HCT116 (cell line): ENCODE data around the gene BHLHA9. TPM values are rescaled to one million over a fixed set of nuclear protein-coding genes. Genes with fewer than 3 reads are reported as not detected.

ENCODE experiments used
- ATAC-seq: fragments of 200-7000 bp; cut with Tn5 transposase; 2 replicates; pipeline ENCODE4 v1.9.1; 2020; ENCODE audit warnings: mild to moderate bottlenecking, moderate library complexity
- BruUV-seq: library from RNA; stranded (reverse); fragments of 400-500 nt; replicated peaks from 2 replicates; lab custom pipeline; 2021; lab: Mats Ljungman, UMichigan
- CTCF ChIA-PET: fragments of 300-600 bp; sonication (Branson Sonifier 250); formaldehyde crosslinking; loops from one replicate; lab custom pipeline; 2021; ENCODE audit warnings: antibody characterized with exemption; lab: Charles Lee
- POLR2A ChIA-PET: fragments of 300-600, 350-600 bp; sonication (Branson Sonifier 250); formaldehyde crosslinking; loops from one replicate; lab custom pipeline; 2021; ENCODE audit warnings: antibody characterized with exemption; lab: Charles Lee
- RAD21 ChIA-PET, 2 experiments: fragments of 300-600 bp; sonication (Branson Sonifier 250); formaldehyde crosslinking; loops; one replicate each; lab custom pipeline; 2023; ENCODE audit warnings: low total read pairs in 2 of 2; ENCODE audit not compliant: uncharacterized antibody in 2 of 2, unreplicated experiment in 2 of 2, low non-redundant PET in 1 of 2; lab: Charles Lee
- DNase-seq: peaks from one replicate; pipeline ENCODE4 v3.0.0-alpha.2; 2010; ENCODE audit warnings: low read depth, low spot score
- H2AFZ ChIP-seq: fragments of 200-600 bp; shearing (Covaris generic), sonication (generic); 2 replicates; pipeline ENCODE4 v1.6.1; 2017; ENCODE audit warnings: low read depth, mixed run types, mixed read lengths, antibody characterized with exemption, low read length; ENCODE audit not compliant: poor library complexity, severe bottlenecking
- H3K27ac ChIP-seq: 2 replicates; pipeline ENCODE4 v1.5.1; 2012; ENCODE audit warnings: low read depth, low read length
- H3K27me3 ChIP-seq: fragments of 200-600 bp; sonication (generic); 2 replicates; pipeline ENCODE4 v1.6.1; 2016; ENCODE audit warnings: mixed run types, low read length, mixed read lengths; ENCODE audit not compliant: insufficient read depth
- H3K36me3 ChIP-seq, 2 experiments: fragments of 200-500 bp in 1 of 2; fragments of 200-600 bp in 1 of 2; sonication (Bioruptor generic) in 1 of 2; sonication (generic) in 1 of 2; 2 replicates each; pipeline versions ENCODE4 v1.5.1 to v1.6.1; 2014 to 2016; ENCODE audit warnings: low read length in 2 of 2, inconsistent platforms in 1 of 2, mixed read lengths in 1 of 2, mixed run types in 1 of 2; ENCODE audit not compliant: insufficient read depth in 2 of 2, control insufficient read depth in 1 of 2
- H3K4me1 ChIP-seq, 2 experiments: fragments of 200-600 bp in 1 of 2; sonication (generic) in 1 of 2; 2 replicates each; pipeline versions ENCODE4 v1.5.1 to v1.6.1; 2012 to 2017; ENCODE audit warnings: low read length in 2 of 2, inconsistent platforms in 1 of 2, mild to moderate bottlenecking in 1 of 2, mixed read lengths in 1 of 2, mixed run types in 1 of 2, moderate library complexity in 1 of 2; ENCODE audit not compliant: insufficient read depth in 2 of 2, control insufficient read depth in 1 of 2
- H3K4me2 ChIP-seq: fragments of 200-600 bp; sonication (generic); 2 replicates; pipeline ENCODE4 v1.6.1; 2017; ENCODE audit warnings: mixed run types, low read length, mixed read lengths
- H3K4me3 ChIP-seq, 2 experiments: fragments of 200-600 bp in 1 of 2; sonication (generic) in 1 of 2; replicated peaks in 1 of 2; 2 replicates each; pipeline ENCODE4 v1.5.1; 2011 to 2016; ENCODE audit warnings: low read length in 2 of 2, control low read depth in 1 of 2, low read depth in 1 of 2, mild to moderate bottlenecking in 1 of 2, mixed read lengths in 1 of 2, mixed run types in 1 of 2
- H3K79me2 ChIP-seq: fragments of 200-600 bp; sonication (generic); 2 replicates; pipeline ENCODE4 v1.6.1; 2017; ENCODE audit warnings: mild to moderate bottlenecking, mixed run types, low read length, moderate library complexity, mixed read lengths; ENCODE audit not compliant: insufficient read depth
- H3K9ac ChIP-seq: fragments of 200-600 bp; sonication (generic); 2 replicates; pipeline ENCODE4 v1.6.1; 2016; ENCODE audit warnings: low read length, mixed read lengths
- H3K9me2 ChIP-seq: fragments of 200-600 bp; sonication (generic), shearing (Covaris generic); 2 replicates; pipeline ENCODE4 v1.6.1; 2017; ENCODE audit warnings: mixed run types, mild to moderate bottlenecking, moderate library complexity; ENCODE audit not compliant: insufficient read depth
- H3K9me3 ChIP-seq, 2 experiments: fragments of 200-500 bp in 1 of 2; fragments of 200-600 bp in 1 of 2; sonication (Bioruptor generic) in 1 of 2; sonication (generic) in 1 of 2; 2 replicates each; pipeline ENCODE4 v1.6.1; 2014 to 2017; ENCODE audit warnings: low read length in 2 of 2, mixed read lengths in 2 of 2, inconsistent platforms in 1 of 2, low read depth in 1 of 2, mild to moderate bottlenecking in 1 of 2, mixed run types in 1 of 2, moderate library complexity in 1 of 2; ENCODE audit not compliant: control insufficient read depth in 1 of 2, insufficient read depth in 1 of 2
- H4K20me1 ChIP-seq: fragments of 200-600 bp; sonication (generic), shearing (Covaris generic); 2 replicates; pipeline ENCODE4 v1.6.1; 2017; ENCODE audit warnings: mixed run types, mild to moderate bottlenecking, moderate library complexity; ENCODE audit not compliant: insufficient read depth
- ATF3 ChIP-seq: IDR thresholded peaks from 2 replicates; pipeline ENCODE4 v1.6.1; 2012
- CBX3 ChIP-seq: IDR thresholded peaks from 2 replicates; pipeline ENCODE4 v1.6.1; 2012; ENCODE audit warnings: low read depth
- CEBPB ChIP-seq: IDR thresholded peaks from 2 replicates; pipeline ENCODE4 v1.6.1; 2012; ENCODE audit warnings: low read depth
- CTCF ChIP-seq, 3 experiments: fragments of 200-600 bp in 1 of 3; sonication (generic) in 1 of 3; IDR thresholded peaks in 2 of 3; conservative IDR thresholded peaks in 1 of 3; 2 replicates each; pipeline ENCODE4 v1.5.1; 2012 to 2017; ENCODE audit warnings: low read depth in 2 of 3, low read length in 2 of 3, antibody characterized with exemption in 1 of 3, borderline replicate concordance in 1 of 3, control low read depth in 1 of 3, mild to moderate bottlenecking in 1 of 3, mixed read lengths in 1 of 3, mixed run types in 1 of 3, moderate library complexity in 1 of 3; ENCODE audit not compliant: insufficient read depth in 1 of 3
- ELF1 ChIP-seq: IDR thresholded peaks from 2 replicates; pipeline ENCODE4 v1.6.1; 2012; ENCODE audit warnings: low read depth, borderline replicate concordance
- EZH2phosphoT487 ChIP-seq: fragments of 200-600 bp; IDR thresholded peaks from 2 replicates; pipeline ENCODE4 v1.6.1; 2018; ENCODE audit warnings: antibody characterized with exemption, borderline replicate concordance
- FOSL1 ChIP-seq: IDR thresholded peaks from 2 replicates; pipeline ENCODE4 v1.6.1; 2012; ENCODE audit warnings: low read depth
- JUND ChIP-seq: IDR thresholded peaks from 2 replicates; pipeline ENCODE4 v1.6.1; 2012
- MAX ChIP-seq: IDR thresholded peaks from 2 replicates; pipeline ENCODE4 v1.6.1; 2012
- POLR2A ChIP-seq: IDR thresholded peaks from 2 replicates; pipeline ENCODE4 v1.7.0; 2011; ENCODE audit warnings: borderline replicate concordance; ENCODE audit not compliant: insufficient read depth, insufficient read length; ENCODE audit errors: extremely low read depth
- RAD21 ChIP-seq: IDR thresholded peaks from 2 replicates; pipeline ENCODE4 v1.6.1; 2012; ENCODE audit warnings: low read depth, mild to moderate bottlenecking
- REST ChIP-seq: IDR thresholded peaks from 2 replicates; pipeline ENCODE4 v1.6.1; 2012; ENCODE audit warnings: low read depth
- SP1 ChIP-seq: IDR thresholded peaks from 2 replicates; pipeline ENCODE4 v1.6.1; 2012; ENCODE audit warnings: low read depth
- TCF7L2 ChIP-seq: IDR thresholded peaks from 2 replicates; pipeline ENCODE4 v1.7.0; 2011; ENCODE audit warnings: borderline replicate concordance, inconsistent platforms; ENCODE audit not compliant: insufficient read depth, insufficient read length; ENCODE audit errors: extremely low read depth
- YY1 ChIP-seq: IDR thresholded peaks from 2 replicates; pipeline ENCODE4 v1.6.1; 2011; ENCODE audit warnings: low read length, low read depth, moderate library complexity, mild to moderate bottlenecking; ENCODE audit not compliant: insufficient replicate concordance; ENCODE audit errors: extremely low read depth
- ZFX ChIP-seq: fragments of 450-650 bp; IDR thresholded peaks from 2 replicates; pipeline ENCODE4 v1.6.1; 2017
- ZNF274 ChIP-seq: fragments of 200-500 bp; sonication (Bioruptor generic); IDR thresholded peaks from 2 replicates; pipeline ENCODE4 v1.6.1; 2014; ENCODE audit warnings: mild to moderate bottlenecking, low read depth, low read length, inconsistent platforms
- intact Hi-C: fragments of 100-400 bp; cut with micrococcal nuclease; formaldehyde crosslinking; loops from 2 replicates; pipeline ENCODE4 v1.10.0; 2022
- total RNA-seq: library from RNA; stranded (reverse); gene quantifications from one replicate; pipeline ENCODE4 v1.2.1, GENCODE V29; 2021; ENCODE audit not compliant: unreplicated experiment

BHLHA9 gene
- total RNA-seq, 1 experiment from 2014 or later, result not detected

DNA sequence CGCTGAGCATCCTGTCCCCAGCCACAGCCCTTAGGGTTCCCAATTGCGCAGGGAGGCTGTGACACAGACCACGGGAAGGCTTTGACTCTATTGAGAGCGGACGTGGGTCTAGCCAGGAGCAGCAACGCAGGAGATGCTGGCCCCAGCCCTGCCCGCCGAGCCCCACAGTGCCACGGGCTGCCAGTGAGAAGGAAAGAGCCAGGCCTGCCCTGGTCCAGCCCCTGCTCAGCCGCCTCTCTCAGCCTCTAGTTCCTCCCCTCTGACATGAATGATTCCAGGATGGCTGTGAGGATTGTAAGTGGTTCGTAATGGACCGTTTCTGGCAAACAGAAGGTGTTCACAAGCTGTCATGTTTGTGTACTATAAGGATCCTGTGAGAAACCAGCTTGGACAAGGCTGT, 2.5 kb downstream of the BHLHA9 start (continued):
- no peak for TF ChIP-seq ZFX
- TF ChIP-seq, all 23 proteins: peak for 0

DNA sequence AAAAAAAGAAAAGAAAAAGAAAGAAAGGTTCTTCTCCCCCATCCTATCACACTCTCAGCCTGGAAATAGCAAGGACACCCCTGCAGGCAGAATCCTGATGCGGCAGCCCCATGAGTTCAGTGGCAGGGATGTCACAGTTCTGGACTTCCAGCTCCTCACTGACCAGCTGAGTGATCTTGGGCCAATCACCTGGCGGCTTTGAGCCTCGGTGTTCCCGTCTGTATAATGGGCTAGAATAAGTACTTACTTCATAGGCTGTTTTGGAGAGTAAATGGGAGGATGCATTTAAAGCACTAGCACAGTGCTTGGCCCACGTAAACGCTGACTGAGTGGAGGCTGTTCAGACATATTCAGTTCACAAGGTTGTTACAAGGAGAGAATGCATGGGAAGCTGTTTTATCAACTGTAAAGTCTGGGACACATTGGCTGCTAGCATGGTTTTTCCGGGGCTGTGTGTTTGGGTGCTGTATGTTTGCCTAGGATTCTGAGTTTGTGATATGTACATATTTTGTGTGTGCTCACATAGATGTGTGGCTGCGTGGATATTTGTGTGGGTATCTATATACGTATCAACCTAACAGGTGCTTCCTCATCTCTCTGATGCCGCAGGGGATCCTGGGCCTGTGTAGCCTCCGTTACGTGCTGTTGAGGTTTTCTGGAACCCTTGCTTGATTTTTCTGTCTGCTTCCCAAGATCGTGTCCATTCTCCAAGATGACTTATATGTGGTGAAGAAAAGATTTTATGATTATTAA, 3.4 kb downstream of the BHLHA9 start:
- H3K4me2 ChIP-seq, result no peak overlapping the region
- ATAC-seq, result no peak
- H3K27me3 ChIP-seq, result no peaks in the 10 kb centered on the region
- RAD21 ChIA-PET, result no interaction called here
- CTCF ChIA-PET, result no interaction called here
- H3K4me3 ChIP-seq, result no peak overlapping the region
- H3K79me2 ChIP-seq, result no peaks in the 10 kb centered on the region
- BruUV-seq, result no TSS peak
- intact Hi-C loops, result no loop called here
- peaks cover 10% of the 10 kb centered on the region in 2 experiments for H3K4me1 ChIP-seq
- H3K9ac ChIP-seq, result no peak overlapping the region
- H2AFZ ChIP-seq, result no peak overlapping the region
- DNase-seq, result no peak
- H3K9me3 ChIP-seq, result no peaks in the 10 kb centered on the region
- H3K9me2 ChIP-seq, result no peaks in the 10 kb centered on the region
- POLR2A ChIA-PET, result no interaction called here
- H3K27ac ChIP-seq, result no peak overlapping the region
- H4K20me1 ChIP-seq, result no peaks in the 10 kb centered on the region
- H3K36me3 ChIP-seq, result no peaks in the 10 kb centered on the region
- TF ChIP-seq ZFX (no peak), POLR2A (no peak), TCF7L2 (no peak), YY1 (no peak), CEBPB (no peak), FOSL1 (no peak), CTCF (IDR thresholded peaks at IDR 0.05 in 2 of 3, conservative IDR thresholded peaks at IDR 0.05 in 1 of 3; ENCODE audit: borderline replicate concordance in 1 of 3, insufficient read depth in 1 of 3, low read depth in 2 of 3, low read length in 2 of 3) (no peak), ELF1 (no peak), MAX (no peak), SP1 (no peak), EZH2phosphoT487 (no peak), ZNF274 (no peak), REST (no peak), CBX3 (no peak), JUND (no peak), RAD21 (no peak), ATF3 (no peak)
